ENCODE measurements around the gene CTXND2.

CTXND2 gene

GRCh38 chr1:150944856-150945255 lies 57.9 kb downstream of the CTXND2 start:
- no peak for DNase-seq (ENCODE audit: extremely low read depth, low read depth)
- TF ChIP-seq, protein P1, sequence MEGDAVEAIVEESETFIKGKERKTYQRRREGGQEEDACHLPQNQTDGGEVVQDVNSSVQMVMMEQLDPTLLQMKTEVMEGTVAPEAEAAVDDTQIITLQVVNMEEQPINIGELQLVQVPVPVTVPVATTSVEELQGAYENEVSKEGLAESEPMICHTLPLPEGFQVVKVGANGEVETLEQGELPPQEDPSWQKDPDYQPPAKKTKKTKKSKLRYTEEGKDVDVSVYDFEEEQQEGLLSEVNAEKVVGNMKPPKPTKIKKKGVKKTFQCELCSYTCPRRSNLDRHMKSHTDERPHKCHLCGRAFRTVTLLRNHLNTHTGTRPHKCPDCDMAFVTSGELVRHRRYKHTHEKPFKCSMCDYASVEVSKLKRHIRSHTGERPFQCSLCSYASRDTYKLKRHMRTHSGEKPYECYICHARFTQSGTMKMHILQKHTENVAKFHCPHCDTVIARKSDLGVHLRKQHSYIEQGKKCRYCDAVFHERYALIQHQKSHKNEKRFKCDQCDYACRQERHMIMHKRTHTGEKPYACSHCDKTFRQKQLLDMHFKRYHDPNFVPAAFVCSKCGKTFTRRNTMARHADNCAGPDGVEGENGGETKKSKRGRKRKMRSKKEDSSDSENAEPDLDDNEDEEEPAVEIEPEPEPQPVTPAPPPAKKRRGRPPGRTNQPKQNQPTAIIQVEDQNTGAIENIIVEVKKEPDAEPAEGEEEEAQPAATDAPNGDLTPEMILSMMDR (IDR thresholded peaks at IDR 0.05; ENCODE audit: low read depth, low read length), result no peak

DNA sequence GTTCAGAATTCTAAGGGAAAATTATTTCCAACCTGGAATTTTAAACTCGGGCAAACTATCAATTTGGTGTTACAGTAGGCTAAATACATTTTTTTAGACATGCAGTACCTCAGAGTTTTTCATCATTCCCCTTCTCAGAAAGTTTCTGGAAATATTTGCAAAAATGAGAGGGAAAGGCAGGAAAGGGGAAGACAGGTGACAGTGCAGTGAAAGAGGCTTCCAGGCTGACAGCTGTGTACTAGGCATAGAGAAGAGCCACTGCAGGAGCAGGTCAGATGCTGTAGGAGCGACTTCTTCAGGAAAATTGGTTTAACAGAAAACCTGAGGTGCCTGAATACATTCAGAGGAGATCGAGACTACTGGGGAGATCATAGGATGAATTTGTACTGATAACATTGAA lies 67.8 kb downstream of the CTXND2 start:
- TF ChIP-seq, protein P1 (IDR thresholded peaks at IDR 0.05; ENCODE audit: low read depth, low read length), result no peak
- no peak for DNase-seq (ENCODE audit: extremely low read depth, low read depth)

DNA sequence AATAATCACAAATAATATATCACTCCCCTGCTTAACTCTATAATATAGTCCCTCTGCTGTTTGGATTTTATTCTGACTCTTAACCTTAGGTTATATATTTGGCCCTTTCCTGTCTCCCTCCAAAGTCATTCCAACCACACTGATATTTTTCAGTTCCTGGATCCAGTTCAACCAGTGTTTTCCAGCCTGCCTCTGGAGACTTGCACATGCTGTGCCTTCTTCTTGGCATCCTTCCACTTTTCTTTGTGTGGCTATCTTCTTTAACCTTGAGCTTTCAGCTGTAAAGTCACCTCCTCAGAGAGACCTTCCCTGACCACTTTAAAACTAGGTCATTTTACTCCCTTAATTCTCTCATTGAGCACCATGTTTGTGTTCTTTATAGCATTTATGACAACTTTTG lies 68.3 kb downstream of the CTXND2 start:
- DNase-seq (ENCODE audit: extremely low read depth, low read depth), result no peak
- TF ChIP-seq, protein P1 (IDR thresholded peaks at IDR 0.05; ENCODE audit: low read depth, low read length), result no peak

DNA sequence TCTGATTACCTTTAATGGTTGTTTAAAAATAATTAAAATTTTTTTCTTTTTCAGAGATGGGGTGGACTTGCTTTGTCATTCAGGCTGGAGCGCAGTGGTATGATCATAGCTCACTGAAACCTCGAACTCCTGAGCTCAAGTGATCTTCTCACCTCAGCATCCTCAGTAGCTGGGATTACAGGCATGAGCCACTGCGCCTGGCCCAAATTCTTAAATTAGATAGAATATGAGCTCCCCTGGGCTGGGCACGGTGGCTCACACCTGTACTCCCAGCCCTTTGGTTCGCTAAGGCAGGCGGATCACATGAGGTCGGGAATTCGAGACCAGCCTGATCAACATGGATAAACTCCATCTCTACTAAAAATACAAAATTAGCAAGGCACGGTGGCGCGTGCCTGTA lies 70.7 kb downstream of the CTXND2 start:
- no peak for DNase-seq (ENCODE audit: extremely low read depth, low read depth)
- TF ChIP-seq, protein P1 (IDR thresholded peaks at IDR 0.05; ENCODE audit: low read depth, low read length), result no peak

- TF ChIP-seq, protein P1 (IDR thresholded peaks at IDR 0.05; ENCODE audit: low read depth, low read length), result no peak
- DNase-seq (ENCODE audit: extremely low read depth, low read depth), result no peak
Observed at GRCh38 chr1:150960646-150961045, 73.7 kb downstream of the CTXND2 start.

DNA sequence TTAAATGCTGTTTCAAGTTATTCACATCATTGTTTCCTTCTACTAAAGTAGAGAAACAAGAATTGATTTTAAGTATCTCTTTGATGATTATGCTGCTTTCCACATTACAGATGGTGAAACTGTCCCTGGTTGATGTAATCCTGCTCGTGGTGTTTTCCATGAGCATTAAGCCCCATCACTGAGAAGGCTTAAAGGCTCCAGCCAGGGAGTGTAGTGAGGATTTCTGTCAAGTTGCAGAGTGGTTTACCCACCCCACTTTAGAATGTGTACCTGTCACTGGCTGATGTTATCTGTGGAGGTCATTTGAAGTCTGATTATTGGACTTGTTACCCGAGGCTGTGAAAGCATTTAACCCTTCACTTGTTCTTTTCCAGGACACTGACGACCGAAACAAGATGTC lies 74.8 kb downstream of the CTXND2 start:
- no peak for DNase-seq (ENCODE audit: extremely low read depth, low read depth)
- TF ChIP-seq, protein P1 (IDR thresholded peaks at IDR 0.05; ENCODE audit: low read depth, low read length), result no peak

All from AG09319 (cell line).